ENCODE measurements around the gene LGALS3BP.
"Not testable (repeated sequence)": the region's sequence is repeated elsewhere in the genome, so short reads cannot be mapped to it uniquely, and the experiment has no call there.

LGALS3BP gene

GRCh38 chr17:78979780-78980623, at the start of gene LGALS3BP:
LGALS3BP (minus strand) TSS chr17:78979923; CDS start chr17:78977191, 2,732 bp downstream.
- DNase-seq (ENCODE audit: low read depth) = no peak

GRCh38 chr17:79028496-79029326, 49.0 kb upstream of the LGALS3BP start:
- no peak for DNase-seq (ENCODE audit: low read depth)

DNA sequence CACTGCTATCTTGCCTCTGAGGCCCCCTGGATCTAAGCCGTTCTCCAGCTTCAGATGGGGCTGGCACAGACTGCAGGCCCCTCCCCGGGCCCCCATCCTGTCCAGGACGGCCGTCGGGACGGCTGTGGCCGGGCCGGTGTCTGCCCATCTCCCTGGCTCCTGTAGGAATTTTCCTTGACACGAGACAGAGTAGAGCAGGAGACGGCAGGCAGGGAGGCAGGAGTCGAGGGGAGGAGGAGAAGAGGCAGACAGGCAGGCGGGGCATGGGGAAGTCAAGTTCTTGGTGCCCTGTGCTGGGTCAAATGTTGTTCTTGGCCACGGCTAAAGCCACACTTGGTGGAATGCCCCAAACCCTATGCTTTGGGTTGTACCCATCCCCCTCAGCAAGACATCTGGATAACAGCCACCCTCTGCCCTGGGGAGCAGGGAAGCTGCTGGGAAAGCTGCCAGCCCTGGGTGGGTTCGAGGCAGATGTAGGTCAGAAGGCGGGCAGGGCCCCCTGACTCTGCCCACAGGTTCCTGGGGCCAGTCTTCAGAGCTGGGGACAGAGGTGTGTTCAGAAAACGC, 48.3 kb upstream of the LGALS3BP start:
- DNase-seq (ENCODE audit: low read depth) = no peak

- DNase-seq (ENCODE audit: low read depth) = no peak
Observed at GRCh38 chr17:79027274-79027924, 47.7 kb upstream of the LGALS3BP start.

DNA sequence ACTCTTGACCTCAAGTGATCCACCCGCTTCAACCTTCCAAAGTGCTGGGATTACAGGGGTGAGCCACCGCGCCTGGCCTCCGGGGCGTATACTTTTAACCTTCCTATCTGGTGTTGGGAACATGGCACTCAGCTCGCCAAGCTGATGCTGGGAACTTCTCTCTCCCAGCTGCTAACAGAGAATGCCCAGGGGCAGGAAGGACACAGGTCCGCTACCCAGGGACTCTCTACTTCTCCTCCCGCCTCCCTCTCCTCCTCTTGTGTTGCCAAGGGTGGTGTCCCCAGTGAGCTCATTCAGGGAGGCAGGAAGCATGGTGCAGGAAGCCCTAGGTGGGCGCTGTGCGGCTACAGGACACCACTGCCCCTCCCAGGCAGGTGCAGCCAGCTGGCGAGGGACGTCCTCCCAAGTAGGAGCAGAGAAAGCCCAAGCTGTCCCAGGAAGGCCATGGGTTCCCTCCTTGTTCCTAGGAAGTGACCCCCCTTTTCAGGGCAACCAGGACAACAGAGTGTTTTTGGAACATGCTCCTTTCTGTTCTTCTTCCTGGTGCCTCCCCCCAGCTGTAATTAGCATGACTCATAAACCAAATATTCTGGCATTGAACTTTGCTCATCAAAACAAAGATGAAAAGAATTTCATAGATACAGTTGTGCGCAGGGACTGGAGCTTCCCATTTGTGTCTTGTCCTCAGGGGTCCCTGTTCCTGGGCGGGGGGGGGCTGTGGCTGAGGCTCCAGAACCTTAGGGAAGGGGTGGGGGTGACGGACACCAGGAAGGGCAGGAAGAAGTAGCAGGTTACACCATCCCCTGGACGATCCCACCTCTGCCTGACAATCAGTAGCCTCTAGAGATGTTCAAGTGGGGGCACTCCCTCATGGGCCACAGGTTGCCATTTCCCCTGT, 46.9 kb upstream of the LGALS3BP start:
- no peak for DNase-seq (ENCODE audit: low read depth)

- no peak for DNase-seq (ENCODE audit: low read depth)
Observed at GRCh38 chr17:79024901-79025737, 45.4 kb upstream of the LGALS3BP start.

DNA sequence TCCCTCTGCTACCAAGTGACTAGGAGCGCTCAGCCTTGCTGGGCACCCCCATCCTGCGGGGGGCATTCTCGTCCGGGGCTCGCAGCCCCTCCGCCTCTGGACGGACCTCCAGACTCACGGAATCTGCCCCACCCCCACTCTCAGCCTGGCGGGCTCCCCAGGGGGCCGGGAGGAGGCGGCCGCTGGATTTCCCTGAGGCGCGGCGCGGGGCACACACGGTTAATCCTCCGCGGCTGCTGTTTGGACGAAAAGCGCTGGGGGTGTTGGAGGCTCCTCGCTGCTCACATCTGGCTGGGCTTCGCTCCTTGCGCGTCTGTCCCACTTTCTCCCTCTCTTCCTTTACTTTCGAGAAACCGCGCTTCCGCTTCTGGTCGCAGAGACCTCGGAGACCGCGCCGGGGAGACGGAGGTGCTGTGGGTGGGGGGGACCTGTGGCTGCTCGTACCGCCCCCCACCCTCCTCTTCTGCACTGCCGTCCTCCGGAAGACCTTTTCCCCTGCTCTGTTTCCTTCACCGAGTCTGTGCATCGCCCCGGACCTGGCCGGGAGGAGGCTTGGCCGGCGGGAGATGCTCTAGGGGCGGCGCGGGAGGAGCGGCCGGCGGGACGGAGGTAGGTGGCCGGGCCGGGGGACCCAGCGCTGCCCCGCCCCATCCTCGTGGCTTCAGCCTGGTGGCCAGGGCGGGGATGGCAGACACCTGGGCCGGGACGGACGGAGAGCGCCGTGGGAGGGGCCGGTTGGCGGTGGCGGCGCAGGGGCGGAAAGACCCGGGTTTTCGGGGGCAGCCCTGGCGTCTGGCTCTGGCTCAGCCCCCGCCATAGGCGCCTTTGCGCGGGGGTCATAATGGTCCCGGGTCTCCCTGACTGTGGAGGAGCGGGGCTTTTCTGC, 44.4 kb upstream of the LGALS3BP start, which contains the start of gene C1QTNF1:
TSS of gene C1QTNF1 (plus strand) at position 284 of the 886 bp plus-strand sequence. CDS start 19,800 bp downstream, outside the sequence.
- no peak for DNase-seq (ENCODE audit: low read depth)

GRCh38 chr17:79023180-79023705, 43.5 kb upstream of the LGALS3BP start:
- no peak for DNase-seq (ENCODE audit: low read depth)

GRCh38 chr17:79022507-79022991, 42.8 kb upstream of the LGALS3BP start:
- DNase-seq (ENCODE audit: low read depth) = no peak

- DNase-seq (ENCODE audit: low read depth) = not testable (repeated sequence)
Observed at GRCh38 chr17:79021929-79022328, 42.2 kb upstream of the LGALS3BP start.

DNA sequence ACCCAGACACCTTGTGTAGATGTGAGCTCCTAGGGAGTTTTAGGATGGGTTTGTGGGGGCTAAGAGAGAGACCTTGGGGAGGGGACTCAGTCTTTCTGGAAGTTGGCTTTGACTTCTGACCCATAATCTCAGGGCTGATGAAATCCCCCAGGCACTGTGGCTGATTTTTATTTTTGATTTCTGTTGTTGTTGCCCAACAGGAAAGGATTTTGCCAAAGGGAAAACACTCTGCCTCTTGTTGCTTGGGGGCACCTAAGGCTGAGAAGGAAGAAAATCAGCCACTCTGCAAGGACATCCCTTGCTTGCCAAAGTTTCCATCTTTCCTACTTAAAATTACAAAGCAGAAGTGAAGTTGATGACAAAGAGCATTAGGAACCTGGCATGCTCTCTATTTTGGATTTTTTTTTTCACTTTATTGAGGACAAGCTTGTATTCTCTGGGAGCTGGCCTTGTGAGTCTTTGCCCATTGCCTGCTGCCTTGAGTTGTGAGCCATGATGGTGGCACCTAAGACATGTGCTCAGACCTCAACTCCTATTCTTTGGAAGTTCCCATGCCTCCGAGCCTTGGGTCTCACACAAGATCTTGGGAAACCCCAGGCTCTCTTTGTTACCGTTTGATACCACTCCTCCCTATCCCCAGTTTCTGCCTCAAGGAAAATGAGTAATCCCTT, 41.0 kb upstream of the LGALS3BP start:
- no peak for DNase-seq (ENCODE audit: low read depth)

DNA sequence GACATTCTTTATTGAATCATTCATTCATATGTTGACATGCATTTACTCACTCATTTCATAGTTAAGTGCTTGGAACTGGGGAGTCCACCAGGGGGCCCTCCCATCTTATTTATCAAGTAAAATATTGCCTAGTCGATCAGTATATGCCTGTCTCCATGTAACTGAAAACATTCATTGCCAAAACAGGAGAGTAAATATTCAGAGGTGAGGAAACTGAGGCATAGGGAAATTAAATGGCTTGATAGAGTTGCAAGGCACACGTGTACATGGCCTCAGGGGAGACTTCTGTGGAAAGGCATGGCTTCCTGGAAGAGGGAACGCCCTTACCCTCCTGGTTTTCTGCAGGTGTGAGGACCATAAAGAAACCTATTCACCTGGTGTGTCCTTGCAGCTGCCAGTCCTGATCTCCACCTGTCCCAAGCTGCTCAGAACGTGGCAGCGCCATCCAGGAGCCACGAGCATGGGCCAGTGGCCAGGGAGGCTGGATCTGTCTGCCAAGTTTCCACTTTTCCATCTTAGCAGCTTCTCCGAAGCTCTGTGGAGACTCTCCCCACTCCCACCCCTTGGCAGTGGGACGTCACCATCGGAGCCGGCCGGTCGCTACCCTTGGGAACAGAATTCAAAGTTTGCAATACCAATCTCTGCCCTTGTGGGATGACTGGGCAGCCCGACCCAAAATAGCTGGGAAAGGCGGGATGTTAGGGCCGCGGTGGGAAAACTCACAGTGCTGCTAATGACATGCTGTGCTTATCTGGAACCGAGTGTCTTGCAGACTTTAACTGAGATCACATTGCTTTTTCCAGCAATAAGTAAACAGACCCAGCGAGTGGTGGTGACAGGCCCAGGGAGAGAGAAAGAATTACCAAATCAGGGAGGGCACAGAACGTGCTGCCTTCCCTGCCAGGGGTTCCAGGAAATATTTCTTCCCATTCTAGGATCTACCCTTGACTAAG, 40.2 kb upstream of the LGALS3BP start:
- peak; percentile 25 for DNase-seq (ENCODE audit: low read depth)

DNA sequence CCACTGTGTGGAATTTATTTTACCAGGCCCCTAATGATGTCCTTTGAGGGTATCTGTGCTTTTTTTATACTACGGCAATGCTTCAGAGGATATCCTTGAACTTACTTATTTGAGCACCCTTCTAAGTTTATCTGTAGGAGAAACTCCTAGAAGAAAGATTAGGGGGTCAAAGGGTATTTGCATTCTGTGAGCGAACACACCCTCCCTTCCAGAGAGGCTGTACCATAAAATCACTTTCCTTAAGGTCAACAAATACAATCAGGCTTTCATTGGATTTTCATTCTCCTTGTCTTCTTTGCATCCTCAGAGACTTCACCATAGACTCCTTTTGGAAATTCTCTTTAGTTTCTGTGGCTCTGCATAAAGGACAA, 39.5 kb upstream of the LGALS3BP start:
- DNase-seq (ENCODE audit: low read depth) = no peak

DNA sequence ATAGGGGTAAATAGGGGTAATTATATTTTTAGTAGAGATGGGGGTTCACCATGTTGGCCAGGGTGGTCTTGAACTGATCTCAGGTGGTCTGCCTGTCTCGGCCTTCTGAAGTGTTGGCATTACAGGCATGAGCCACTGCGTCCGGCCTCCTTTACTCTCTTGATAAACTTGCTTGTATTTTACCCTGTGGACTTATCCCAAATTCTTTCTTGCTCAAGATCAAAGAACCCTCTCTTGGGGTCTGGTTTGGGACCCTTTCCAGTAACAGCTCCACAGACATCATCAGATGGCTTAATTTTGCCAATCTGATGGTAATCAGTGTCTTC, 38.6 kb upstream of the LGALS3BP start:
- DNase-seq (ENCODE audit: low read depth) = no peak

- no peak for DNase-seq (ENCODE audit: low read depth)
Observed at GRCh38 chr17:79017546-79018369, 38.0 kb upstream of the LGALS3BP start.

- no peak for DNase-seq (ENCODE audit: low read depth)
Observed at GRCh38 chr17:79014158-79014758, 34.5 kb upstream of the LGALS3BP start.

All from stimulated activated CD8-positive, alpha-beta memory T cell treated with anti-CD3 and anti-CD28 coated beads, Interleukin-12 subunit alpha, Interleukin-12 subunit beta, amount 100 ng/mL, for 1 hour (primary cell).